Gastroesophageal sphincter (tissue), 3 donors: ENCODE measurements around the gene ATP5F1E.

ENCODE experiments used
- CTCF ChIP-seq, 4 experiments: fragments of 200-600 bp in 2 of 4; fragments of 450-650 bp in 2 of 4; sonication (generic) in 1 of 4; IDR thresholded peaks; one replicate each; pipeline ENCODE4 v1.5.1; 2017 to 2019; ENCODE audit warnings: antibody characterized with exemption in 4 of 4, mild to moderate bottlenecking in 2 of 4, moderate library complexity in 2 of 4
- EP300 ChIP-seq: sonication (generic); formaldehyde crosslinking; IDR thresholded peaks from one replicate; pipeline ENCODE4 v1.6.1; 2017; ENCODE audit warnings: antibody characterized with exemption, mild to moderate bottlenecking
- POLR2A ChIP-seq, 2 donors: fragments of 450-650 bp; IDR thresholded peaks; one replicate each; pipeline ENCODE4 v1.6.1; 2017; ENCODE audit warnings: antibody characterized with exemption in 2 of 2, mild to moderate bottlenecking in 2 of 2, moderate library complexity in 1 of 2
- POLR2AphosphoS5 ChIP-seq: sonication (generic); formaldehyde crosslinking; IDR thresholded peaks from one replicate; pipeline ENCODE4 v1.6.1; 2017; ENCODE audit warnings: antibody characterized with exemption

DNA sequence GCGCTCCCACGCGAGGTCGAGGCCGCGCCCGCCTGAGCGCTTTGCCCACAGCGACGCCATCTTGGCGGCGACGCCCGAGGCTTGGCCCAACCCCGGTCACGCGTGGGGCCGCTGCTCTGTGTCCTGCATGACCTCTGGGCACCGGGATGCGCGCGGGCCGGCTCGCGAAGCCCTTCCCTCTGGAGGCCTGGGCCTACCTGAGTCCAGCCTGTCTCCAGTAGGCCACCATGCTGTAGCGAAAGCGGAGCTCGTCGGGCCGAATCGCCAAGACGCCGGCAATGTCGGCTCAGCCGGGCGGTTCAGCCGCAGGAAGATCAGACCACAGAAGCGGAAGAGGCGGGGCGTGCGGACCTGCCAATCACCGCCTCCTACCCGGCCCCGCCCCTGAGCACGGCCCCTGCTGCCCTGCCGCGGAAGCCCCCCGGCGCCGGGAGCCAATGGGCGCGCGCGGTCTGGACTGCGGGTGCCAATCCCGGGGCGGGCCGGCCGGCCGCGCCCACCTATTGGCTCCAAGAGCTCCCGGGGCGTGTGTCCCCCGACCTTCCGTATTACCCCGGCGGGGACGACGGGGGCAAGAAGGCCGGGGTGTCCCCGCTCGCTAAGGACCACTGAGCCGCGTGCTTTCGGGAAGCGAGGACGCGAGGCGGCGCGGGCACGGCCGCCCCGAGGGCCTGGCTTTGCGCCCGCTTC lies at the start of gene ATP5F1E:
- TF ChIP-seq CTCF (IDR thresholded peaks at IDR 0.05) (no peak), POLR2AphosphoS5 (peak; percentile 94), POLR2A (IDR thresholded peaks at IDR 0.05) (peak; percentile 92 to 98), EP300 (no peak)
